ENCODE results near the gene AFAP1L2.

- TF ChIP-seq CTCF (IDR thresholded peaks at IDR 0.05) (no peak), POLR2A (IDR thresholded peaks at IDR 0.05) (no peak), EP300 (IDR thresholded peaks at IDR 0.05) (no peak), POLR2AphosphoS5 (IDR thresholded peaks at IDR 0.05) (no peak)
Observed at GRCh38 chr10:114262496-114262895, 141.8 kb downstream of the AFAP1L2 start.
